K562 (cell line): ENCODE data around the gene VPS37D. TPM values are rescaled to one million over a fixed set of nuclear protein-coding genes. Genes with fewer than 3 reads are reported as not detected.
A peak's percentile ranks its signal among the peaks of the same experiment; 100 is the strongest.

Source experiments
- ATAC-seq: fragments of 200-7000 bp; cut with Tn5 transposase; 3 replicates; pipeline ENCODE4 v1.9.1; 2020; ENCODE audit warnings: moderate library complexity
- Bru-seq: library from RNA; stranded (reverse); fragments of 400-500 nt; gene quantifications from one replicate; lab custom pipeline; 2021; lab: Mats Ljungman, UMichigan
- BruChase-seq, 2 experiments: library from RNA; stranded (reverse); fragments of 400-500 nt; gene quantifications; one replicate each; lab custom pipeline; 2021; lab: Mats Ljungman, UMichigan
- BruUV-seq: library from RNA; stranded (reverse); fragments of 400-500 nt; replicated peaks from 2 replicates; lab custom pipeline; 2021; lab: Mats Ljungman, UMichigan
- CTCF ChIA-PET: fragments of 300-600 bp; formaldehyde crosslinking; extraction: SDS; loops from one replicate; lab custom pipeline; 2021; ENCODE audit warnings: low intra/inter-chr PET ratio; lab: Yijun Ruan, JAX
- POLR2A ChIA-PET: fragments of 300-600, 350-650 bp; sonication (Branson Sonifier 250); formaldehyde crosslinking; extraction: SDS; loops from one replicate; lab custom pipeline; 2021; ENCODE audit warnings: antibody characterized with exemption, inconsistent platforms; lab: Yijun Ruan, JAX
- DNase-seq, 4 experiments: peaks; one replicate each; pipeline versions ENCODE4 v3.0.0 to v3.0.0-alpha.2; 2011 to 2018; ENCODE audit warnings: low spot score in 3 of 4, mixed read lengths in 3 of 4; ENCODE audit errors: extremely low read depth in 1 of 4
- FAIRE-seq: peaks from 2 replicates; lab custom pipeline; 2011; peaks lifted over from hg19 to GRCh38; lab: Jason Lieb, UNC
- H2AFZ ChIP-seq: 2 replicates; pipeline ENCODE4 v1.6.0; 2011; ENCODE audit warnings: low read depth, low read length, control low read depth, inconsistent platforms
- H3K27ac ChIP-seq: fragments of 200-600 bp; 3 replicates; pipeline ENCODE4 v1.8.0; 2011; ENCODE audit warnings: low read depth, mild to moderate bottlenecking, control low read depth, inconsistent platforms, low read length, moderate library complexity, mixed read lengths; ENCODE audit errors: extremely low read depth
- H3K27me3 ChIP-seq, 2 experiments: fragments of 300-600 bp in 1 of 2; 2 replicates in 1 of 2; 3 replicates in 1 of 2; pipeline versions ENCODE4 v1.6.0 to v1.8.0; 2011; ENCODE audit warnings: inconsistent platforms in 2 of 2, low read length in 2 of 2, mild to moderate bottlenecking in 1 of 2, mixed read lengths in 1 of 2, moderate library complexity in 1 of 2; ENCODE audit not compliant: control insufficient read depth in 2 of 2, insufficient read depth in 2 of 2
- H3K36me3 ChIP-seq: fragments of 300-600 bp; 3 replicates; pipeline ENCODE4 v1.8.0; 2011; ENCODE audit warnings: mild to moderate bottlenecking, low read length, inconsistent platforms; ENCODE audit not compliant: control insufficient read depth, insufficient read depth
- H3K4me1 ChIP-seq, 2 experiments: fragments of 200-600 bp in 1 of 2; replicated peaks in 1 of 2; 2 replicates in 1 of 2; 3 replicates in 1 of 2; pipeline versions ENCODE4 v1.5.1 to v1.8.0; 2011; ENCODE audit warnings: inconsistent platforms in 2 of 2, low read length in 2 of 2, mild to moderate bottlenecking in 1 of 2, mixed read lengths in 1 of 2, moderate library complexity in 1 of 2; ENCODE audit not compliant: control insufficient read depth in 2 of 2, insufficient read depth in 2 of 2
- H3K4me2 ChIP-seq: 2 replicates; pipeline ENCODE4 v1.6.1; 2011; ENCODE audit warnings: low read length, control low read depth, inconsistent platforms, mixed read lengths; ENCODE audit not compliant: insufficient read depth
- H3K4me3 ChIP-seq: fragments of 200-600 bp; sonication (generic), shearing (Covaris generic); 2 replicates; pipeline ENCODE4 v1.5.1; 2016; ENCODE audit warnings: control low read depth, inconsistent platforms
- H3K79me2 ChIP-seq: fragments of 200-600 bp; 3 replicates; pipeline ENCODE4 v1.8.0; 2011; ENCODE audit warnings: low read length, inconsistent platforms; ENCODE audit not compliant: control insufficient read depth, insufficient read depth
- H3K9ac ChIP-seq, 2 experiments: 2 replicates each; pipeline versions ENCODE4 v1.6.0 to v1.6.1; 2011; ENCODE audit warnings: low read depth in 2 of 2, low read length in 2 of 2, control low read depth in 1 of 2, inconsistent platforms in 1 of 2, mild to moderate bottlenecking in 1 of 2, mixed read lengths in 1 of 2; ENCODE audit not compliant: insufficient read depth in 1 of 2
- H3K9me1 ChIP-seq: one replicate; pipeline ENCODE4 v1.6.0; 2011; ENCODE audit warnings: inconsistent platforms, mild to moderate bottlenecking, low read length, moderate library complexity; ENCODE audit not compliant: control insufficient read depth, insufficient read depth
- H3K9me3 ChIP-seq: replicated peaks from 2 replicates; pipeline ENCODE4 v1.5.1; 2011; ENCODE audit warnings: low read depth, low read length, inconsistent platforms; ENCODE audit not compliant: control insufficient read depth, insufficient read depth
- H4K20me1 ChIP-seq: replicated peaks from 2 replicates; pipeline ENCODE4 v1.6.1; 2011; ENCODE audit warnings: low read length, inconsistent platforms, mixed read lengths; ENCODE audit not compliant: control insufficient read depth, insufficient read depth
- DPF2 ChIP-seq: fragments of 450-650 bp; IDR thresholded peaks from 2 replicates; pipeline ENCODE4 v1.6.1; 2016
- L3MBTL2 ChIP-seq: fragments of 450-650 bp; IDR thresholded peaks from 2 replicates; pipeline ENCODE4 v1.6.1; 2016; ENCODE audit warnings: mild to moderate bottlenecking, moderate library complexity
- ZNF146 ChIP-seq: IDR thresholded peaks from one replicate; pipeline ENCODE4 v1.6.1; 2018; ENCODE audit warnings: missing compliant biosample characterization; ENCODE audit not compliant: unreplicated experiment
- ZNF76 ChIP-seq: fragments of 250-450 bp; sonication (Bioruptor Pico); IDR thresholded peaks from 2 replicates; pipeline ENCODE4 v1.4.0; 2020; ENCODE audit warnings: mild to moderate bottlenecking, moderate library complexity, borderline replicate concordance
- WGBS: fragments of 100-300 bp; shearing (Covaris generic); methylation state at CpG from one replicate; pipeline ENCODE4 v1.1.6; 2016; ENCODE audit warnings: low coverage, mixed read lengths; ENCODE audit not compliant: insufficient coverage; ENCODE audit errors: missing lambda C conversion rate; 5-methylcytosine and 5-hydroxymethylcytosine counted together
- in situ Hi-C: fragments of 300-500 bp; cut with MboI; formaldehyde crosslinking; loops from 4 replicates; pipeline ENCODE4 v1.15.0; 2018; ENCODE audit warnings: inconsistent platforms, mixed read lengths
- intact Hi-C: fragments of 100-400 bp; cut with micrococcal nuclease; formaldehyde crosslinking; loops from 2 replicates; pipeline ENCODE4 v1.14.2; 2022
- long read RNA-seq, 3 experiments: library from polyadenylated mRNA in 2 of 3; library from RNA in 1 of 3; unstranded in 2 of 3; stranded (forward) in 1 of 3; transcript quantifications; one replicate each; pipeline ENCODE4 v2.0.0, GENCODE V29; 2019 to 2022
- polyA minus RNA-seq, 3 experiments: library from RNA; depleted of rRNA, polyadenylated mRNA; stranded (reverse); fragments of >200 nt; gene quantifications; 2 replicates each; pipeline ENCODE4 v1.2.3, GENCODE V29; 2011
- polyA plus RNA-seq, 8 experiments: library from polyadenylated mRNA; depleted of rRNA in 4 of 8; stranded (reverse) in 5 of 8; unstranded in 3 of 8; fragments of >200 nt; fragmentation: Nextera tagmentation in 2 of 8; fragmentation: Illumina TruSeq in 1 of 8; extraction: Ambion mirVana in 2 of 8; extraction: Trizol in 1 of 8; gene quantifications; 2 replicates each; pipeline versions ENCODE4 v1.2.1 to v1.2.3, GENCODE V29; 2011 to 2014; ENCODE audit warnings: inconsistent platforms in 1 of 8, missing spikeins in 1 of 8
- total RNA-seq, 7 experiments: library from RNA; depleted of rRNA in 6 of 7; stranded (reverse); fragments of >200 nt in 6 of 7; fragmentation: Illumina TruSeq in 2 of 7; extraction: Trizol in 2 of 7; gene quantifications; 2 replicates each; pipeline versions ENCODE4 v1.2.1 to v1.2.3, GENCODE V29; 2011 to 2021; ENCODE audit warnings: low replicate concordance in 1 of 7
- TF ChIP-seq, protein P1 (sequence below): sonication (generic); formaldehyde crosslinking; IDR thresholded peaks from 2 replicates; pipeline ENCODE4 v1.8.0; 2023; ENCODE audit warnings: missing genetic modification reagents, mild to moderate bottlenecking, borderline replicate concordance
- TF ChIP-seq, protein P2 (sequence below): fragments of 450-650 bp; IDR thresholded peaks from 2 replicates; pipeline ENCODE4 v1.6.1; 2018; ENCODE audit warnings: mild to moderate bottlenecking, low read depth; ENCODE audit not compliant: partially characterized antibody

The VPS37D gene, protein sequence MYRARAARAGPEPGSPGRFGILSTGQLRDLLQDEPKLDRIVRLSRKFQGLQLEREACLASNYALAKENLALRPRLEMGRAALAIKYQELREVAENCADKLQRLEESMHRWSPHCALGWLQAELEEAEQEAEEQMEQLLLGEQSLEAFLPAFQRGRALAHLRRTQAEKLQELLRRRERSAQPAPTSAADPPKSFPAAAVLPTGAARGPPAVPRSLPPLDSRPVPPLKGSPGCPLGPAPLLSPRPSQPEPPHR
- 1.3 TPM in 1 of 2 replicates, not detected in the other for total RNA-seq (2011; cell fraction: chromatin; rRNA removed; ENCODE audit: low replicate concordance)
- total RNA-seq (2011; cell fraction: nucleolus; rRNA removed) = 0.83 and 1.3 TPM in 2 replicates
- total RNA-seq (2011; cell fraction: nucleoplasm; rRNA removed) = 0.76 and 0.88 TPM in 2 replicates
- total RNA-seq (2014; rRNA removed) = 2.3 and 2.5 TPM in 2 replicates
- total RNA-seq (2014; rRNA removed; fragmentation: Illumina TruSeq; extraction: Trizol) = 0.26 TPM in 1 of 2 replicates, not detected in the other
- 0.25 and 0.38 TPM in 2 replicates for total RNA-seq (2015; rRNA removed; fragmentation: Illumina TruSeq; extraction: Trizol)
- 1.1 and 1.3 TPM in 2 replicates for total RNA-seq (2021)
- 0.84 and 1.6 TPM in 2 replicates for polyA plus RNA-seq (2011; rRNA removed)
- 1.8 and 2.7 TPM in 2 replicates for polyA plus RNA-seq (2011; cell fraction: cytosol; rRNA removed)
- polyA plus RNA-seq (2011; cell fraction: nucleus; rRNA removed) = 1.7 TPM in 2 replicates
- polyA plus RNA-seq (2012) = 0.70 and 2.2 TPM in 2 replicates
- polyA plus RNA-seq (2014; fragmentation: Illumina TruSeq; extraction: Trizol) = 0.39 and 0.42 TPM in 2 replicates
- polyA plus RNA-seq (2014; fragmentation: Nextera tagmentation; extraction: Ambion mirVana) = not detected
- polyA plus RNA-seq (2014; rRNA removed) = 1.3 and 2.1 TPM in 2 replicates
- 0.32 TPM in 1 of 2 replicates, not detected in the other for polyA minus RNA-seq (2011; rRNA and poly(A)+ RNA removed)
- polyA minus RNA-seq (2011; cell fraction: cytosol; rRNA and poly(A)+ RNA removed) = 1.2 and 1.9 TPM in 2 replicates
- polyA minus RNA-seq (2011; cell fraction: nucleus; rRNA and poly(A)+ RNA removed) = 0.27 and 0.33 TPM in 2 replicates
- Bru-seq, nascent RNA = percentile 44 among the genes with signal in this experiment
- BruChase-seq, experiment 1, labeled RNA remaining after a 2-hour chase = percentile 33 among the genes with signal in this experiment
- percentile 46 among the genes with signal in this experiment for BruChase-seq, experiment 2, labeled RNA remaining after a 6-hour chase
- long read RNA-seq, experiment 1, partial matches to known transcripts = 1 of 5 reads
- long read RNA-seq, experiment 1, other reads (novel, unspliced or antisense) = 1 of 5 reads
- long read RNA-seq, experiment 2, partial matches to known transcripts = 0 of 3 reads
- long read RNA-seq, experiment 2, other reads (novel, unspliced or antisense) = 1 of 3 reads
- long read RNA-seq, experiment 3 = 0 reads

DNA sequence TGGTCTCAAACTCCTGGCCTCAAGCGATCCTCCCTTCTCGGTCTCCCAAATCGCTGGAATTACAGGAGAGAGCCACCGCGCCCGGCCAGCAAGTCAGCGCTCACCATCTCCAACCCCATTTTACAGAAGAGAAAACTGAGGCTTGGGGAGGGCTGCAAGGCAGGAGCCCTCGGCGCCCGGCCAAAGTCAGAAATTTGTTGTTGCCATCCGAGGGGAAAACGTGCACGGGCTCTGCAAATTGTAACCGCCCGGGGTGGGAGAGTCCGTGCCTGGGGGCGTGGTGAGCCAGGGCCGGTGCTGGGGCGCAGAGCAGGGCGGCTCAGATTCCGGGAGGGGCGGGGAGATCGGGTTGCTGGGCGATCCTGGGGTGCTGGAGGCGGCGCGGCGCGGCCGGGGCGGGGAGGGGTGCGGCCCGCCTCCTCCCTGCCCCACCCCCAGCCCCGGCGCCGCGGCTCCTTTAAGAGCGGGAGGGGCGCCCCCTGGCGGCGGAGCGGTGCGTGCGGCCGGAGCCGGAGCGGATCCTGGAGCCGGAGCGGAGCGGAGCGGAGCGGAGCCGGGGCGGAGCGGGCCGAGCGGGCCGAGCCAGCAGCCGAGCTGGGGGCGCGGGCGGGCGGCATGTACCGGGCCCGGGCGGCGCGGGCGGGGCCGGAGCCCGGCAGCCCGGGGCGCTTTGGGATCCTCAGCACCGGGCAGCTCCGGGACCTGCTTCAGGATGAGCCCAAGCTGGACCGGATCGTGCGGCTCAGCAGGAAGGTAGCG lies at the start of gene VPS37D:
TSS of gene VPS37D (plus strand) at position 488 of the 759 bp plus-strand sequence. CDS start at position 616, 128 bp downstream.
- H3K9me3 ChIP-seq = peaks cover 7% of the 10 kb centered on the region
- WGBS = 11% methylated on average over 30 of the region's 79 CpGs
- ChIA-PET CTCF (interaction anchor here (0.6 to 2.9 kb wide), 5 partner anchors 28 to 62 kb away, joined by 3 to 24 read pairs (median 5); no protein-coding TSS in a partner anchor), POLR2A (interaction anchor here (0.6 to 1.3 kb wide), 3 partner anchors 17 to 47 kb away, joined by 3 to 4 read pairs (median 3); no protein-coding TSS in a partner anchor)
- ATAC-seq (peak; percentile 96), FAIRE-seq (peak; percentile 49), DNase-seq (peak; percentile 97 to 99 (median 99))
- H3K27ac ChIP-seq = no peak within 1 kb of the TSS
- H3K79me2 ChIP-seq = no peaks in the 10 kb centered on the region
- peak within 1 kb of the TSS; percentile 59 for H3K4me2 ChIP-seq
- H3K4me1 ChIP-seq = peaks cover 9 to 42% of the 10 kb centered on the region in 2 experiments
- intact Hi-C loops = loop anchor here (2.0 to 5.0 kb wide), 2 partner anchors 55 to 65 kb away; no protein-coding TSS in a partner anchor
- no peaks in the 10 kb centered on the region; the same call in 1 of the 2 replicates for H4K20me1 ChIP-seq
- H3K9ac ChIP-seq = peak within 1 kb of the TSS; percentile 10 to 90; a peak in 3 of 4 replicates
- H3K27me3 ChIP-seq = no peaks in the 10 kb centered on the region
- in situ Hi-C loops = no loop called here
- H3K4me3 ChIP-seq = peak within 1 kb of the TSS; percentile 53
- H3K36me3 ChIP-seq = no peaks in the 10 kb centered on the region
- H2AFZ ChIP-seq = peak within 1 kb of the TSS; percentile 83
- BruUV-seq = no TSS peak
- no peaks in the 10 kb centered on the region for H3K9me1 ChIP-seq
- TF ChIP-seq L3MBTL2 = peak; percentile 58
- TF ChIP-seq, protein P1, sequence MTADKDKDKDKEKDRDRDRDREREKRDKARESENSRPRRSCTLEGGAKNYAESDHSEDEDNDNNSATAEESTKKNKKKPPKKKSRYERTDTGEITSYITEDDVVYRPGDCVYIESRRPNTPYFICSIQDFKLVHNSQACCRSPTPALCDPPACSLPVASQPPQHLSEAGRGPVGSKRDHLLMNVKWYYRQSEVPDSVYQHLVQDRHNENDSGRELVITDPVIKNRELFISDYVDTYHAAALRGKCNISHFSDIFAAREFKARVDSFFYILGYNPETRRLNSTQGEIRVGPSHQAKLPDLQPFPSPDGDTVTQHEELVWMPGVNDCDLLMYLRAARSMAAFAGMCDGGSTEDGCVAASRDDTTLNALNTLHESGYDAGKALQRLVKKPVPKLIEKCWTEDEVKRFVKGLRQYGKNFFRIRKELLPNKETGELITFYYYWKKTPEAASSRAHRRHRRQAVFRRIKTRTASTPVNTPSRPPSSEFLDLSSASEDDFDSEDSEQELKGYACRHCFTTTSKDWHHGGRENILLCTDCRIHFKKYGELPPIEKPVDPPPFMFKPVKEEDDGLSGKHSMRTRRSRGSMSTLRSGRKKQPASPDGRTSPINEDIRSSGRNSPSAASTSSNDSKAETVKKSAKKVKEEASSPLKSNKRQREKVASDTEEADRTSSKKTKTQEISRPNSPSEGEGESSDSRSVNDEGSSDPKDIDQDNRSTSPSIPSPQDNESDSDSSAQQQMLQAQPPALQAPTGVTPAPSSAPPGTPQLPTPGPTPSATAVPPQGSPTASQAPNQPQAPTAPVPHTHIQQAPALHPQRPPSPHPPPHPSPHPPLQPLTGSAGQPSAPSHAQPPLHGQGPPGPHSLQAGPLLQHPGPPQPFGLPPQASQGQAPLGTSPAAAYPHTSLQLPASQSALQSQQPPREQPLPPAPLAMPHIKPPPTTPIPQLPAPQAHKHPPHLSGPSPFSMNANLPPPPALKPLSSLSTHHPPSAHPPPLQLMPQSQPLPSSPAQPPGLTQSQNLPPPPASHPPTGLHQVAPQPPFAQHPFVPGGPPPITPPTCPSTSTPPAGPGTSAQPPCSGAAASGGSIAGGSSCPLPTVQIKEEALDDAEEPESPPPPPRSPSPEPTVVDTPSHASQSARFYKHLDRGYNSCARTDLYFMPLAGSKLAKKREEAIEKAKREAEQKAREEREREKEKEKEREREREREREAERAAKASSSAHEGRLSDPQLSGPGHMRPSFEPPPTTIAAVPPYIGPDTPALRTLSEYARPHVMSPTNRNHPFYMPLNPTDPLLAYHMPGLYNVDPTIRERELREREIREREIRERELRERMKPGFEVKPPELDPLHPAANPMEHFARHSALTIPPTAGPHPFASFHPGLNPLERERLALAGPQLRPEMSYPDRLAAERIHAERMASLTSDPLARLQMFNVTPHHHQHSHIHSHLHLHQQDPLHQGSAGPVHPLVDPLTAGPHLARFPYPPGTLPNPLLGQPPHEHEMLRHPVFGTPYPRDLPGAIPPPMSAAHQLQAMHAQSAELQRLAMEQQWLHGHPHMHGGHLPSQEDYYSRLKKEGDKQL (CRISPR knock-in tag) = 0 out of 2 replicates have a peak, but pooled peaks have one; percentile 50
- TF ChIP-seq, protein P2, sequence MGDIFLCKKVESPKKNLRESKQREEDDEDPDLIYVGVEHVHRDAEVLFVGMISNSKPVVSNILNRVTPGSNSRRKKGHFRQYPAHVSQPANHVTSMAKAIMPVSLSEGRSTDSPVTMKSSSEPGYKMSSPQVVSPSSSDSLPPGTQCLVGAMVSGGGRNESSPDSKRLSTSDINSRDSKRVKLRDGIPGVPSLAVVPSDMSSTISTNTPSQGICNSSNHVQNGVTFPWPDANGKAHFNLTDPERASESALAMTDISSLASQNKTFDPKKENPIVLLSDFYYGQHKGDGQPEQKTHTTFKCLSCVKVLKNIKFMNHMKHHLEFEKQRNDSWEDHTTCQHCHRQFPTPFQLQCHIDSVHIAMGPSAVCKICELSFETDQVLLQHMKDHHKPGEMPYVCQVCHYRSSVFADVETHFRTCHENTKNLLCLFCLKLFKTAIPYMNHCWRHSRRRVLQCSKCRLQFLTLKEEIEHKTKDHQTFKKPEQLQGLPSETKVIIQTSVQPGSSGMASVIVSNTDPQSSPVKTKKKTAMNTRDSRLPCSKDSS = no peak
- peak; percentile 76; the same call in 1 of the 2 replicates for TF ChIP-seq DPF2
- TF ChIP-seq ZNF146 = no peak
- no peak for TF ChIP-seq ZNF76
